Posterior cingulate gyrus (tissue), 11 donors: ENCODE measurements around the gene FAM20A.
"Not testable (repeated sequence)": the region's sequence is repeated elsewhere in the genome, so short reads cannot be mapped to it uniquely, and the experiment has no call there.

Experiments used
- DNase-seq, 10 donors: peaks; one replicate each; pipeline versions ENCODE4 v3.0.0 to v3.0.0-alpha.2; 2020 to 2021; ENCODE audit warnings: mixed read lengths in 3 of 10
- intact Hi-C: fragments of 100-400 bp; cut with DNase I; formaldehyde crosslinking; loops from one replicate; pipeline ENCODE4 v1.15.1; 2023

Gene FAM20A

DNA sequence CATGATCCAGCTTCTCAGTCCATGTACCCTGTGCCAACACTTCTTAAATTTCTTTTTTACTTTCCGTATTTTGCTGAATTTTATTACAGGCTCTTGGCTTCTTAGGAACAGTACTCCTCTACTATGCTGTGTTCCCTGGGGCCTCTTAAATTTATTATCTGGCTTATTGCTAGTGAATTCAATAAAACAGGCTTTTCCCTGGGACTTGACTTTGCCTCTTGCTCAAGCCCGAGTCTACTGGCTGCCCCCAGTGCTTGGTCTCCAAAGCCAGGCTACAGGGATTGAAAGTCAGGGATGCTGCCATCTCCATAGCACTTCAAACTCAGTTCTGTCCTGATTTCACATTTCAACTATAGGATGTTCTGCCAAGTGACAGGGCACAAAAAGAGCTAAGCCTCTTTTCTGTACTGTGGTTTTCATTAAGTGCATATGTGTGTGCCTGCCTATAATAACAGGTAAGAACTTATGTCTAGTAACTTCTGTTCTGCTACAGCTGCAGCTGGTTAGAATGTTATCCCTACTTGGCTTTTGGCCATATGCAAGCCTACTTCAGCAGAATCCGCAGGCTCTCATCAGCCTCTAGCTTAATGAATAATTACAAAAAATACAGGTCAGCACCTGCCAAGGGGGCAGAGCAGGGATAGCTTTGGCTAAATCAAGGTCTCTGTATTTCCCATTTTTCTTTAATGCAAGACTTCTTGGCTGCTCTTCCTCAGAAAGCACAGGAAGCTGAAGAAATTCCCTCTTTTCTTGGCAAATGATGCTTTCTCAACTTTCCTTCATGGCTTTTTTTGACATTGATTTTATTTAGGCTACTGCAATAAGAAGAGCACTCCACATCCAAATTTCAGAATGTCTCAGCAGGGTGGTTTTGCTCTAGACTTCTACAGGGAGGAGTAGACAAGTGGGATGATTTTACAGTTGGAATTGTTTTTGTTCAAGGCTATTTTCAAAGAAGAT, 8.2 kb downstream of the FAM20A start:
- intact Hi-C loops = no loop called here
- DNase-seq = no peak

- intact Hi-C loops = no loop called here
- no peak for DNase-seq
Measured at GRCh38 chr17:68592009-68592408, 9.2 kb downstream of the FAM20A start.

- DNase-seq = no peak
- intact Hi-C loops = no loop called here
Measured at GRCh38 chr17:68591583-68591982, 9.6 kb downstream of the FAM20A start.

GRCh38 chr17:68589086-68589485, 12.1 kb downstream of the FAM20A start:
- intact Hi-C loops = no loop called here
- DNase-seq = no peak

- intact Hi-C loops = no loop called here
- DNase-seq = no peak
Measured at GRCh38 chr17:68588362-68588761, 12.8 kb downstream of the FAM20A start.

DNA sequence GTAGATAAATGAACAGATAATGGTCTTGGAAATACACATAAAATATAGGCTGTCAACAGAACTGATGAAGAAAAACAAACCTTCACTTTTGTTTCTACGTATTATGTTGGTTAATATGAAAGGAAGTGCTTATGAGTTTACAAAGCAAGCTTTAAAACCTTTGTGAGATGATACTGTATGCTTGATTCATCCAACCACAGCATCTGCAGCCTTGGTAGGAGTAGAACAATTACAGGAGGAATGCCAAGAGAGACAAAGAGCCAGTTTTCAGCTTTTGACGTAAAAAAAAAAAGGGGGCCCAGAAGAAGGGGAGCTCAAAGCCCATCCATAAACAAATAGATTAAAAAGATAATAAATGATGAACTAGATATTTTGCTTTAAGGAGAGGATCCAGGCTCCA, 13.3 kb downstream of the FAM20A start:
- no peak for DNase-seq
- intact Hi-C loops = no loop called here

DNA sequence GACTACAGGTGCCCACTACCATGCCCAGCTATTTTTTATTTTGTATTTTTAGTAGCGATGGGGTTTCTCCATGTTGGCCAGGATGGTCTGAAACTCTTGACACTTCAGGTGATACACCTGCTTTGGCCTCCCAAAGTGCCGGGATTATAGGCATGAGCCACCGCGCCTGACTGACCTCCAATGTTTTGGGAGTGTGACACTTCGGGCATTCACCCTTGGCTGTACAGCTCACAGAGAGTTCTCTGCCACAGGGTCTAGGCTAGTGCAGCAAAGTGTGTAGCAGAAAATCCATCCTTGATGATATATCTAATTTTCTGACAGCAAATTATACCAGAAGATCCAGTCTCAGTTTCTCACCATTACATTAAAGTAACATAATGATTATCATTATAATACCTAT, 14.1 kb downstream of the FAM20A start:
- DNase-seq = no peak
- intact Hi-C loops = no loop called here

DNA sequence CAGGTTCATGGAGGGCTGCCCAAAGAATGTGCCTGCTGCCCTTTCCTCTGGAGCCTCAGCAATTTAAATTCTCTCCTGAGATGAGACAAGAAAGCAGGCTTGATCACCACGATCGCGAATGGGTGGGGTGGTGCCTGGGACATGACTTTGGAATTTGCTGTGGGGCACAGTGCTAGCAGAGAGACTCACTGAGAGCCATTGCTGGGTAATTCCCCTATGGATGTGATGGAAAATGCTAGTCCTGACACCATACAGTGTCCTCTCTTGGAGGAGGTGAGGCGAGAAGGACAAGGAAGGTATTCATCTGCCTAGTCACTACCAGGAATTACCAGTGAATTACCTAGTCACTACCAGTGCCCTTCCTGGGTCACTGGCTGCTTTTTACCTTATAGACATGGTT, 15.5 kb downstream of the FAM20A start:
- DNase-seq = no peak
- intact Hi-C loops = no loop called here

DNA sequence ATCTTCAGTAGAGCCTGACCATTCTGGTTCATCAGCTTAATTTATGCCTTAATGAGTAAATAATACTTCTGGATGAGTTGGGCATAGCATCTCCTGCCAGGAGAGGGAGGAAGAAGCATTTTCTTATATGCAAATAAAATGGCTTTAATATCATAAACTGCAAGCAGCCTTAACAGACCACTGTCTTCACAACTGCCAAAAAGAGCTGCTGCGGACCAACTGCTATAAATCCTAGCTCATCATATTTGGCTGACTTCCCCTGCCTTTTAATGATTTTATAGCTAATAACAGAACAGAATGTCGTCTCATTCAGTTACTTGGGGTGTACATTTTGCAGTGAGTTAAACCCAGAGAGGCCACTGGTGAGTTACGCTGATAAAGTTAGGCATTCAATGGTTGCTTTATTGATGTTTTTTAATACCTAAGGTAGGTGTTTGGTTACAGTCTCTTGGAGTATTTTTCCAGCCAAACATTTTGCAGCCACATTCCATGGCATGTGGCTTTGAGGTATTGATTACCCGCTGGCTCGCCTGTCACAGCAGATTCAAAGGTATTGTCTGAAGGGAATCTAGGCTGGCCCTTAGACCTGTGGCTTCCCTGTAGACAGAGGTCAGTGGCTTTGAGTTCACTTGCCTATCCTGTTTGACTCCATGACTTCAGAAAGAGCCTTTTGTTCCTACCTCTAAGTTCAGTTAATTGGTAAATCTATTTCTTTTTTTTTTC, 16.4 kb downstream of the FAM20A start:
- intact Hi-C loops = no loop called here
- DNase-seq = no peak

DNA sequence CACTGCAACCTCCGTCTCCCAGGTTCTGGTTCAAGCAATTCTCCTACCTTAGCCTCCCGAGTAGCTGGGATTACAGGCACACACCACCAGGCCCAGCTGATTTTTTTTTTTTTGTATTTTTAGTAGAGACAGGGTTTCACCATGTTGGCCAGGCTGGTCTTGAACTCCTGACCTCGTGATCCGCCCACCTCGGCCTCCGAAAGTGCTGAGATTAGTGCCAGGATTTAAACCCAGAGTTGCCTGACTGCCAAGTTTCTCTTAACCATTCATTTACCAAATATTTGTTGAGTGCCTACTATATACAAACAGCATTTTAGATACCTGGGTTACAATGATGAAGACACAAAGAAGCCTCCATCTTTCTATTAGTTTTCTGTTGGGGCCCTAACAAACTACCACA, 18.3 kb downstream of the FAM20A start:
- intact Hi-C loops, DNase-seq: not testable (repeated sequence)

GRCh38 chr17:68581863-68582645, 19.1 kb downstream of the FAM20A start:
- intact Hi-C loops = no loop called here
- DNase-seq = no peak

GRCh38 chr17:68580236-68580770, 20.9 kb downstream of the FAM20A start:
- intact Hi-C loops = no loop called here
- DNase-seq = no peak

DNA sequence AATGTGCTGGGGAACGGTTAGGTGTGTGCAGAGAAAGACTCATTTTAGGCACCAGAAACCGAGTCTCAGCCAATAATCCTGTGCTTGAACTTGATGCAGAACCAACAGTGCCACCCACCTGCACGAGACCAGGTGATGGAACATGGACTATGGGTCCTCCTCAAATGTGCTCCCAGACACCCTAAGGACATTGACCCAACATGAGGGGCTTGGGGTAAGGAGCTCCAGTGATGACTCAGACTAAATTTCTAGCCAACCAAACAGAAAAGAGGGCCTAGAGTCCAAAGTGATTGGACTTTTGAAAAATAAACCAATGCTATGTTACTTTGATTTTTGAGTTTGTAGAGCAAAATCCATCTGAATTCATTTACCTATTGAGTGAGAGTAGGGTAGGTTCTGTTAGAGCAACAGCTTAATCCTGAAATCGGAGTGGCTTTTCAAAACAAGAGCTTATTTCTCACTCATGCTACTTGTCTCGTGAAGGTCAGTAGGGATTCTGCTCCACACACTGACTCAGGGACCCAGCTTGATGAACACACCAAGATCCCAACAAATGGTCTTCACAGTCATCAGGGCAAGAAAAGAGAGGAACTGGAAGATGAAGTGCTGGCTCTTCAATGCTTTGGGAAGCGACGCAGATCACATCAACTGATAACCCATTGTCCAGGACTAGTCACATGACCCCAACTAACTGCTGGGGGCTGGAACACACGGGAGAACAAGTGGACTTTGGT, 21.8 kb downstream of the FAM20A start:
- intact Hi-C loops = no loop called here
- DNase-seq = no peak

- intact Hi-C loops = no loop called here
- DNase-seq = no peak
Measured at GRCh38 chr17:68578236-68578635, 22.9 kb downstream of the FAM20A start.

DNA sequence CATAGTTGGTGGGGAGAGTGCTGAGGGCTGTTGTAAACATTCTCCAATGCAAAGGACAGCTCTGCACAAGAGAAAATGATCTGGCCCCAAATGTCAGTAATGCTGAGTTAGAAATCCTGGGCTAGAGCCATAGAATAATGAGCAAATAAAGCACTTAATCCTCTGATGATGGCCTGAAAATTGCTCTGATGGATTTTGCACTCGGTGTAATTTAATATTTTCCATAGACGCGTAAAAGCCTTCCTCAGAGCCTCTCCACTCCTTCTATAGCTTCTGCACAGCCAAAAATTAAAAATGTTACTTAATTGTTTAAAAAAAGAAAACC, 23.7 kb downstream of the FAM20A start:
- intact Hi-C loops = no loop called here
- DNase-seq = no peak

DNA sequence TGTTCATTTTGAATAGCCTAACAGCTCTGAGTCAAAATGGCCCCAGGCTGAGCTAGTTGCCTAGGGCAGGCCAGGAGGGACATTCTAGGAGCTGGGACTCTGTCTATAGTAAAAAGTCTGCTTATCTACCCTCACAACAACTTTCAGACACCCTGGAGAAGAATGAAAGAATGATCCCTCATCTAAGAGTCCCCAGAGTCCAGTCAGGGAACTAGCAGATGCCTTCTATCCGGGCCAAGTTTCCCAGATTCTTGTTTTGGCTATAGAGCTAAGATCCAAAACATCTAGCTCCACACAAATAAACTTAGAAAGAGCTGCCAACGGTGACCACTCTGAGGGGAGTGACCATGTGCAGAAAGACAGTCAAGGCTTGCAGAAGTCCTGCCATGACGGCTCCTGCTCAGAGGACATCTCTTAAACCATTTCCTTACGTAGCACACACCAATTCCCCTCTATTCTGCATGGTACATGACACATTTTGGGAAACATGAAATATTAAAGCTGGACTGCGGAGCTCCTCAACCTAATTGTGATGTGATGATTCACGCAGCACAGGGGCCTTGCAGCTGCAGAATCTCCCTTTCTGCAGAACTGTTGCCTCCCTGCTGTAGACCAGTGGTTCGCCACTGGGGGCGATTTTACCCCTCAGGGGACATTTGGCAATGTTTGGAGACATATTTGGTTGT, 24.2 kb downstream of the FAM20A start:
- intact Hi-C loops = no loop called here
- DNase-seq = no peak

DNA sequence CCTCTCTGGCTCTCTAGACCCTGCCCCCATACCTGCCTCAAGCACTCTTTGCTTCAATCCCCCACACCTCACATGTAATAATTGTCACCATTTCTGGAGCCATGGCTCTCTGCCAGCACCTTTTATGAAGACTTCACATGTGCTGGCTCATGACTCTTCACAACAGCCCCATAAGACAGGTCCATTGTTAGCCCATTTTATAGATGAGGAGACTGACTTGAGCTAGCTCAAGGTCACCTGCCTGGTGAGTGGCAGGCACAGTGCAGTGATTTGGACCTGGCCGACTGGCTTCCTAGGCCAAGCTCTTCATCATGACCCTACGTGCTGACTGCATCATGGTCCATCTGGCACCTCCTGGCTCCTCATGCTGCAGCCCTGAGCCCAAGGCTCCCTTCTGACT, 25.0 kb downstream of the FAM20A start:
- DNase-seq = no peak
- intact Hi-C loops = no loop called here

GRCh38 chr17:68573338-68573737, 27.8 kb downstream of the FAM20A start:
- intact Hi-C loops = no loop called here

DNA sequence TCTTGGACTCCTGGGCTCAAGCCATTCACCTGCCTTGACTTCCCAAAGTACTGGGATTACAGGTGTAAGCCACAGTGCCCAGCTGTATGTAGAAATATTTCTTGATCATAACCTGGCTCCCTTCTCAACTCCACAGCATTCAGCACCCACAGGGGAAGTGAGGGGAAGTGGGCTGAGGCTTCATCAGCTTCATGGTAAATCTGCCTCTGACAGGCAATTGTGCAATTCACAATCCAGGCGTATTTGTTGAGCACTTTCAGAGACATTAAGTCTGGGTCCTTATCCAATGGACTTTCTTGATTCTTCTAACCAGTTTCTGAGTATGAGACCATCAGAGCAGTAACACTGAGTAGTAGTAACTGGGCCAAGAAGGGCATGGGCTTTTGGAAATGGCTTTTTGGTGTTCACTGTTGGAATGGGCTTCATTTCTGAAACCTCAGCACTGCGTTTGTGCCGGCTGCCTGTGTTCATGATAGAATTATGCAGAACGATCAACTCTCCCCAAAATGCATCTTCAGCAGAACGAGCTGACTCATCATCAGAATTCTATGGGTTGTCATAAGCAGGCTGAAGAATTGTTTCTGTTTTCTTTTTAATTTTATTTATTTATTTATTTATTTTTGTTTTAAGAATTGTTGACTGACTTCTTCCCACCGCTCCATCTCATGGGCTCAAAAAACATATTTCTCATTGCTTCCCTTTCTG, 28.9 kb downstream of the FAM20A start:
- DNase-seq = no peak
- intact Hi-C loops = no loop called here

More at GRCh38 chr17:68573338-68573737, 27.8 kb downstream of the FAM20A start:
- no peak for DNase-seq
